Activated CD8-positive, alpha-beta memory T cell treated with anti-CD3 and anti-CD28 coated beads, Interleukin-2, amount 50 U/mL, for 4 hours (primary cell): ENCODE measurements around the gene ADGRL3.
"Not testable (repeated sequence)": the region's sequence is repeated elsewhere in the genome, so short reads cannot be mapped to it uniquely, and the experiment has no call there.

Experiments used
- DNase-seq: peaks from one replicate; pipeline ENCODE4 v3.0.0-alpha.2; 2020

ADGRL3 gene

DNA sequence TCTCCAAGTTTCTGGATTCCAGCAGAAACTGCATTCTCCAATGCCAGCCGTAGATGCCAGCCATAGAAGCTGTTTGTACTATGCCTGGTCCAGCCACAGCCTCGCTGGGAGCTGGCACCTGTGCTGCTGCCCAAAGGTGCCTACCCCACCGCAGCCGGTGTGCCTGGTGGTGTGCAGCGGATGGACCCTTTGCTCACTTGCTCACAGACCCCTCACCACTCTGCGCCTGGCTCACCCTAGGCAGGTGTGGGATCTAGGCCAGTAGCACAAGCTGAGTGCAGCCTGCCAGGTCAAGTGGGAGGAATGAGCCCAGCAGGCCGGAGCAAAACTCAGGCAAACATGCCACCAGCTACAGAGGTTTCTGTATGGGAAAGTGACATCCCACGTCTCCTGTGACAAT, 463.2 kb downstream of the ADGRL3 start:
- no peak for DNase-seq

DNA sequence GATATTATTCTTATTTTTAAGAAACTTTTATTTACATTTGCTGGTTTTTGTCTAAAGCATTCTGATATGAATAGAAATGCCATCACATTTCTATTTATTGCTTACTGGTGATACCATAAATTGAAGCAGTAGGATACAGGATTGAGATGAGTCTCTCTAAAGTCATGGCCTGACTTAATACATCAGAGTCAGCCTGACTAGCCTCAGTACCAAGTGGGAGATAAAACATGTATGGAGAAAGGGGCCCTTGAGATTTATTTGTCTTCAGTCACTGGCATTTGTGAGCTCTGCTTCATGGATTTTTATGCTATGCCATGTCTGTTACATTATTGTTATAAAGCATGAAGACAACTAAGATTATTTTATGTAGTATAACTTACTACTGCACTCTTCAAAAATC, 465.5 kb downstream of the ADGRL3 start:
- DNase-seq = no peak

DNA sequence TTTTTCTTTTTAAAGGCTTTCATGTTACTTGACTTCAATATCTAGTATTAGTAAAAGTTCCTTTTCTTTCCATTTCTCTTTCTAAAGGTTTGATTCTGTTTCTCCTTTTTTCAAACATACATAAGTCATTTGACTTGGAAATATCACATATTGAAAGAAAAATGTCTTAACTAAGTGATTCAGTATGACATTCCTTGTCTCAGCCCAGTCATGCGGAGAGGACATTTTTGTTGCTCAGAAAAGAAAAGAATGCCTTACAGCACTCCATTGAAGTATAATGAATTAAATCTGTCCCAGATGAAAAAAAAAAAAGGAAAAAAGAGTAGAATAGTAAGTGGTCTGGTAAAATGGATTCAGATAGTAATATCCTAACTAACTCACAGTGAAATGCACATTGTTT, 466.1 kb downstream of the ADGRL3 start:
- DNase-seq = no peak

DNA sequence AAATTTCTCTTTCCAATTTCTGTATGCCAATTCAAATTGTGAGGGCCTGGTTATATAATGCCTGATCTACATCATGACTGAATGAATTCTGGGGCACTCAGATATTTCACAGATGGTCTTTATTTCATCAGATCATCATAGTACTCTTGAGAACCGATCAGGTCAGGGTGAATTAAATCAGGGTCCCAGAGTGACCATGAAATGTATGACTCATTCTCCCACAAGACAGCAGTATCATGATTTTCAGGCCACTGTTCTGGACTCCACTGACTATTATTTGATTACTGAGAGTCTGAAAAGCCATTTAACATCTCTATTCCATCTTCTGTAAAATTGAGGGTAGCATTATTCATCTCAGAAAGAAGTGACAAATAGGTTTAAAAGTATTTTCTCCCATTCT, 471.5 kb downstream of the ADGRL3 start:
- no peak for DNase-seq

GRCh38 chr4:61675464-61675863, 475.3 kb downstream of the ADGRL3 start:
- no peak for DNase-seq

DNA sequence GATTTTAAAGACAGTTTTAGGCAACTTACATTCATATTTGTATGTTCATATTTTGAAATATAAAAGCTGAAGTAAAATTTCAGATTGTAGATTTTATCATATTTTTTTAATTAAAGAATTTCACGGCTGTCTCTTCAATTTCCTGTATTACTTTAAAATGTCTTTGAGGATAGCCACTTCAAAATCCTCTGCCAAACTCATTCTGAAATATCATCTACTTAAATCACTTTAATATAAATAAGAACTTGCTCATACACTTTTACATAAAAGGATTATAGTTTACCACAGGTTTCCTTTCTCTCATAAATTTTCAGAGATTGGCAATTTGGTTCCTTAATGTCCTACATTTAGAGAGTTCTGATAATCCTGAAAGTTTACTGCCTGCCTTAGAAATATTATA, 478.2 kb downstream of the ADGRL3 start:
- no peak for DNase-seq

DNA sequence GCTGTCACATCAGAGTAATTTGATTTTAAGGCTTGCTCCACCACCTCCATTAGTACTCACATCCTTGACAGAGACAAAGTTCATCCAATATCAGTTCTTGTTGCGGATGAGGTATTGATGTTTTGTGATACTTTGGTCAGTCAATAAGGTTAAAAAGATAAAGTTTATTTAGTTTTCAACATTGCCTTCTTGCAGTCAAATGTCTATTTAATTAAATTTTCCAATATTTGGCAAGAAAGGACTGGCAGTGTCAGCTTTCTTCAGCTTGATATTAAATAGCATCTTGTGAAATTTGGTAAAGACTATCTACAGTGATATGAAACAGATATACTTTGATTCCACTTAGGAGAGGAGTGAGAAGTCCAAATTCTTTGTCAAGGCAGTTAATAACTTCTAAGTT, 493.4 kb downstream of the ADGRL3 start:
- no peak for DNase-seq

DNA sequence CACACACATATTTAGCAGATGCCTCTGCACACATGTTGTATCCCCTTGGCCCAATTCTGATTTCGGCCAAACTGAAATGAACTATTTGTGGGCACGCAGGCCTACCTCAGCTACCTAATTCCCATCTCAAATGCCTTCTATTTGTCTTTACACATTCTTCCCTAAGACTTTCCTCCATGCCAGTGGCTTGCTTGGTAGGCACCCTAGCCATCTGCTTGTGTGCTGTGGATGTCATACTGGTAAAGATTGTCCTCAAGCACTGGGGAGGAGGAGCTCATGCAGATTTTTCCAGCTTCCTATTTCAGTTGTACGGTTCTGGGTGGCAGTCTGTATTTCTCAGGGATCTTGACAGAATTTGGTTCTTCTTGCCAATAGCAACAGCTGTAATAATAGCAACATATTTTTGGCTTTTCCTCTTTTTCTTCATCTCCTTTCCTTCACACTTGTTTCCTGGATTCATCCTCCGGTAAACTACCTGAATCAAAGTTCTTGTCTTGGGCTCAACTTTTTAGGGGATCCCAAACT, 514.3 kb downstream of the ADGRL3 start:
- no peak for DNase-seq

DNA sequence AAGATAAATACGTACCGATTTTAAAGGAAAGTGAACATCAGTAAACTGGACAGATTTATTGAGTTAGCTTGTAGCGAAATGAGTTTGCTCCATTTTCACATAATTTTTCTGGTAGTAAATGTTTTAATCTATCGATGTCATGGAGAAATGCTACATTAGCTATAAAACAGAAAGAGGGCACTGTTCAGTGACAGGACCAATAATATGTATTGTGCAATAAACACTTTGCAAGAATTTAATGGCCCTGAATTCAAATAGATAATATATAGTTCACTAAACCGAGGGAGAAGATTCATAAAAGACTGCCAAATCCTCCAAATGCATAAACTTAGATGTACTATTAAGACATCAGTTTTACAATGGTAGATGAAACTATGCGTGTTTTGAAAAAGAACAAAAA, 516.3 kb downstream of the ADGRL3 start:
- DNase-seq = no peak

GRCh38 chr4:61723492-61723891, 523.4 kb downstream of the ADGRL3 start:
- no peak for DNase-seq

DNA sequence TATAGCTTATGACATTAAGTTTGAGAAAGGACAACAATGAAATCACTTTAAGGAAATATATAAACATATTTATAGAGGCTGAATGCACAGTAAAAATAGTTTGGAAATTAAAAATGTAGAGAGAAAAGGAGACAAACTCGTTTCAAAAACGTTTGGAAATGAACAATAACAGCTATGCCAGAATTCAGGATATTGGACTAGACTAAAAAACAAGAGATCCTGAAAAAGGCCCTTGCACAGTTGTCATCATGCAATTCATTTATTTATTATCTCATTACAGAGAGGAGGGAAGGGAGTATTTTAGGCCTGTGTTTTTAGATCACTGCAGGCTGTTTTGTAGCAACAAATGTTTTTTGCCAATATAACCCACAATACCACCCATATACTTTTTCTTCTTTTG, 527.2 kb downstream of the ADGRL3 start:
- no peak for DNase-seq

DNA sequence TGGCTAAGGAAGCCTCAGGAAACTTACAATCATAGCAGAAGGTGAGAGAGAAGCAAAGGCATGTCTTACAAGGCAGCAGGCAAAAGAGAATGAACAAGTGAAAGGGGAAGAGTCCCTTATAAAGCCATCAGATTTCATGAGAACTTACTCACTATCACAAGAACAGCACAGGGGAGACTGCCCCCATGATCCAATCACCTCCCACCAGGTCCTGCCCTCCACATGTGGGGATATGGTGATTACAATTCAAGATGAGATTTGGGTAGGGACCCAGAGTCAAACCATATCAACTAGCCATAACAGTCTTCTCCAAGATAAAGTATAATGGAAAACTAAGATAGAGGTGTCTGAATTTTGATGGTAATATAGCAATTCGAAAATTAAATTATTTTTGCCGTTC, 534.3 kb downstream of the ADGRL3 start:
- DNase-seq = no peak

GRCh38 chr4:61739887-61740286, 539.8 kb downstream of the ADGRL3 start:
- DNase-seq = no peak

- no peak for DNase-seq
Measured at GRCh38 chr4:61740886-61741285, 540.8 kb downstream of the ADGRL3 start.

- DNase-seq = no peak
Measured at GRCh38 chr4:61741327-61742096, 541.4 kb downstream of the ADGRL3 start.

DNA sequence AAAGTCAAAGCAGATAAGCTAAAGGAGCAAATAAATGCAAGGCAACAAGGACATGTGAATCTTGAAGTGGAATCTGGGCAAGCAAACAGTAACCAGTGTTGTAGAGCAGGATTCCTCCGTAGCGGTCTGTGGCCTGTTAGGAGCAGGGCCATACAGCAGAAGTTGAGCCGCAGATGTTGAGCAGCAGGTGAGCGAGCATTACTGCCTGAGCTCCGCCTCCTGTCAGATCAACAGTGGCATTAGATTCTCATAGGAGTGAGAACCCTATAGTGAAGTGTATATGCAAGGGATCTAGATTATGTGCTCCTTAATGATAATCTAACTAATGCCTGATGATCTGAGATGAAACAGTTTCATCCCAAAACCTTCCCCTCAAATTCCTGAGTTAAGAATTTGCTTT, 550.7 kb downstream of the ADGRL3 start:
- DNase-seq = no peak

GRCh38 chr4:61752617-61753016, 552.5 kb downstream of the ADGRL3 start:
- DNase-seq = no peak

DNA sequence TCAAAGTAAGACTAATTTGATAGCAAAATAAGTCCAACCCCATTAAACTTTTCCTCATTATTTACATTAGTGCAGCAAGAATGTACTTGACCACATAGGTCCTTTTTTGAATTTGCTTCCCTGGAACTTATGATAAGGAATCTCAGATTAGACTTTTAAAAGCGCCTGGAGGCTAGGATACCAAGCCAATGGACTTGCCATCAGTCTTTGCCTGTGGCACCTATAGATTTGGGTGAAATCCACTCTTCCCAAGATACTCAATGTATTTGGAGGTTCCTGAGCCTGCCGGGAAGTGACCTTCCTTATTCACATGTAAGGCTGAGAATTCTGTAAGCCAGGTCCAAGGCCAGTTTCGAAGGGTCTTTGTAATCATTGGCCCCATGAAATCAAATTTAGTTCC, 553.6 kb downstream of the ADGRL3 start:
- DNase-seq = no peak

DNA sequence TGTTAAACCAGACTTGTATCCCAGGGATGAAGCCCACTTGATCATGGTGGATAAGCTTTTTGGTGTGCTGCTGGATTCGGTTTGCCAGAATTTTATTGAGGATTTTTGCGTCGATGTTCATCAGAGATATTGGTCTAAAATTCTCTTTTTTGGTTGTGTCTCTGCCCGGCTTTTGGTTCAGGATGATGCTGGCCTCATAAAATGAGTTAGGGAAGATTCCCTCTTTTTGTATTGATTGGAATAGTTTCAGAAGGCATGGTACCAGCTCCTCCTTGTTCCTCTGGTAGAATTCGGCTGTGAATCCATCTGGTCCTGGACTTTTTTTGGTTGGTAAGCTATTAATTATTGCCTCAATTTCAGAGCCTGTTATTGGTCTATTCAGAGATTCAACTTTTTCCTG, 556.8 kb downstream of the ADGRL3 start:
- not testable (repeated sequence) for DNase-seq

GRCh38 chr4:61757983-61758382, 557.9 kb downstream of the ADGRL3 start:
- not testable (repeated sequence) for DNase-seq

GRCh38 chr4:61758596-61758995, 558.5 kb downstream of the ADGRL3 start:
- DNase-seq = not testable (repeated sequence)

GRCh38 chr4:61759245-61759644, 559.1 kb downstream of the ADGRL3 start:
- DNase-seq = not testable (repeated sequence)

GRCh38 chr4:61759885-61760284, 559.8 kb downstream of the ADGRL3 start:
- DNase-seq = not testable (repeated sequence)

DNA sequence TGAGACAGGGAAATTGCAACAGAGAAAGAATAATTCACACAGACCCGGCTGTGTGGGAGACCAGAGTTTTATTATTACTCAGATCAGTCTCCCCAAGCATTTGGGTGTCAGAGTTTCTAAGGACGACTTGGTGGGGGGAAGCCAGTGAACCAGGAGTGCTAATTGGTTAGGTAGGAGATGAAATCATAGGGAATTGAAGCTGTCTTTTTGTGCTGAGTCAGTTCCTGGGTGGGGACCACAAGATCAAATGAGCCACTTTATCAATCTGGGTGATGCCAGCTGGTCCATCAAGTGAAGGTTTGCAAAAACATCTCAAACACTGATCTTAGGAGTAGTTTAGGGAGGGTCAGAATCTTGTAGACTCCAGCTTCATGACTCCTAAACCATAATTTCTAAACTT, 560.7 kb downstream of the ADGRL3 start:
- DNase-seq = no peak
